IMR-90 (cell line): ENCODE measurements around the gene EP300. TPM values are rescaled to one million over a fixed set of nuclear protein-coding genes. Genes with fewer than 3 reads are reported as not detected.

Source experiments
- ATAC-seq: fragments of 200-7000 bp; cut with Tn5 transposase; 2 replicates; pipeline ENCODE4 v1.9.1; 2020; ENCODE audit warnings: low read depth, mild to moderate bottlenecking, moderate library complexity
- BruUV-seq: library from RNA; stranded (reverse); fragments of 400-500 nt; replicated peaks from 2 replicates; lab custom pipeline; 2021; lab: Mats Ljungman, UMichigan
- CTCF ChIA-PET: fragments of 300-600 bp; formaldehyde crosslinking; extraction: SDS; loops from one replicate; lab custom pipeline; 2021; ENCODE audit warnings: antibody characterized with exemption; lab: Yijun Ruan, JAX
- POLR2A ChIA-PET: fragments of 300-600 bp; sonication (Branson Sonifier 250); formaldehyde crosslinking; loops from one replicate; lab custom pipeline; 2022; ENCODE audit warnings: antibody characterized with exemption; ENCODE audit not compliant: unreplicated experiment; lab: Charles Lee
- DNase-seq: peaks from one replicate; pipeline ENCODE4 v3.0.0; 2013
- H2AFZ ChIP-seq: replicated peaks from 2 replicates; pipeline ENCODE3; 2013; ENCODE audit warnings: low read length, mild to moderate bottlenecking; ENCODE audit not compliant: poor library complexity
- H2AK5ac ChIP-seq: 2 replicates; pipeline ENCODE4 v1.6.1; 2013; ENCODE audit warnings: low read depth, low read length, inconsistent platforms
- H2AK9ac ChIP-seq: replicated peaks from 2 replicates; pipeline ENCODE3; 2013; ENCODE audit warnings: mild to moderate bottlenecking, low read depth, low read length, moderate library complexity; ENCODE audit not compliant: poor library complexity
- H2BK120ac ChIP-seq: 2 replicates; pipeline ENCODE4 v1.6.1; 2013; ENCODE audit warnings: low read depth, low read length, inconsistent platforms
- H2BK15ac ChIP-seq: 3 replicates; pipeline ENCODE4 v1.6.1; 2013; ENCODE audit warnings: low read depth, low read length, inconsistent platforms
- H2BK20ac ChIP-seq: 2 replicates; pipeline ENCODE4 v1.6.1; 2013; ENCODE audit warnings: low read depth, mild to moderate bottlenecking, inconsistent platforms, low read length, moderate library complexity
- H2BK5ac ChIP-seq: 2 replicates; pipeline ENCODE4 v1.6.1; 2013; ENCODE audit warnings: mild to moderate bottlenecking, low read depth, low read length, inconsistent platforms; ENCODE audit not compliant: poor library complexity, severe bottlenecking
- H3K14ac ChIP-seq: replicated peaks from 2 replicates; pipeline ENCODE4 v1.6.1; 2013; ENCODE audit warnings: low read depth, low read length, inconsistent platforms
- H3K18ac ChIP-seq: 2 replicates; pipeline ENCODE4 v1.6.1; 2013; ENCODE audit warnings: low read depth, low read length, control low read depth
- H3K23ac ChIP-seq: 2 replicates; pipeline ENCODE4 v1.6.1; 2013; ENCODE audit warnings: low read depth, low read length, inconsistent platforms
- H3K27ac ChIP-seq: 2 replicates; pipeline ENCODE4 v1.5.1; 2013; ENCODE audit warnings: mild to moderate bottlenecking, control low read depth, low read length; ENCODE audit not compliant: insufficient read depth
- H3K27me3 ChIP-seq: 2 replicates; pipeline ENCODE4 v1.6.1; 2013; ENCODE audit warnings: low read length; ENCODE audit not compliant: control insufficient read depth, insufficient read depth
- H3K36me3 ChIP-seq: 2 replicates; pipeline ENCODE4 v1.6.1; 2013; ENCODE audit warnings: low read length, mixed read lengths; ENCODE audit not compliant: control insufficient read depth, insufficient read depth
- H3K4ac ChIP-seq: 2 replicates; pipeline ENCODE4 v1.6.1; 2013; ENCODE audit warnings: low read depth, low read length, inconsistent platforms
- H3K4me1 ChIP-seq: 2 replicates; pipeline ENCODE4 v1.6.1; 2013; ENCODE audit warnings: low read length, mixed read lengths; ENCODE audit not compliant: control insufficient read depth, insufficient read depth
- H3K4me2 ChIP-seq: 2 replicates; pipeline ENCODE4 v1.6.1; 2013; ENCODE audit warnings: low read depth, mild to moderate bottlenecking, control low read depth, low read length, moderate library complexity
- H3K4me3 ChIP-seq: 2 replicates; pipeline ENCODE4 v1.5.1; 2013; ENCODE audit warnings: low read depth, mild to moderate bottlenecking, control low read depth, low read length, moderate library complexity; ENCODE audit not compliant: insufficient read depth
- H3K56ac ChIP-seq: 2 replicates; pipeline ENCODE4 v1.6.1; 2013; ENCODE audit warnings: low read length, inconsistent platforms; ENCODE audit not compliant: insufficient read depth; ENCODE audit errors: extremely low read depth
- H3K79me1 ChIP-seq, 2 experiments: 2 replicates each; pipeline ENCODE4 v1.6.1; 2013; ENCODE audit warnings: low read length in 2 of 2, inconsistent platforms in 1 of 2, low read depth in 1 of 2
- H3K9ac ChIP-seq: 2 replicates; pipeline ENCODE4 v1.6.1; 2013; ENCODE audit warnings: low read depth, low read length, control low read depth
- H3K9me1 ChIP-seq: 2 replicates; pipeline ENCODE4 v1.6.1; 2013; ENCODE audit warnings: low read length, inconsistent platforms; ENCODE audit not compliant: insufficient read depth
- H3K9me3 ChIP-seq: 2 replicates; pipeline ENCODE4 v1.6.1; 2013; ENCODE audit warnings: low read length; ENCODE audit not compliant: control insufficient read depth, insufficient read depth
- H4K20me1 ChIP-seq: 2 replicates; pipeline ENCODE4 v1.6.1; 2013; ENCODE audit warnings: low read length, inconsistent platforms; ENCODE audit not compliant: insufficient read depth
- H4K5ac ChIP-seq: 2 replicates; pipeline ENCODE4 v1.6.1; 2013; ENCODE audit warnings: mild to moderate bottlenecking, low read depth, low read length, control low read depth
- H4K8ac ChIP-seq, 2 experiments: 2 replicates each; pipeline ENCODE4 v1.6.1; 2013; ENCODE audit warnings: low read depth in 2 of 2, low read length in 2 of 2, control low read depth in 1 of 2, inconsistent platforms in 1 of 2
- H4K91ac ChIP-seq: 2 replicates; pipeline ENCODE4 v1.6.1; 2013; ENCODE audit warnings: low read depth, low read length, inconsistent platforms; ENCODE audit not compliant: insufficient read depth
- CEBPB ChIP-seq: IDR thresholded peaks from 2 replicates; pipeline ENCODE4 v1.6.1; 2012; ENCODE audit warnings: low read depth, low read length, improper control_type of control experiment
- MAFK ChIP-seq: IDR thresholded peaks from 2 replicates; pipeline ENCODE4 v1.6.1; 2012; ENCODE audit warnings: low read depth, low read length, improper control_type of control experiment
- MXI1 ChIP-seq: IDR thresholded peaks from 2 replicates; pipeline ENCODE4 v1.6.1; 2012; ENCODE audit warnings: low read depth, mild to moderate bottlenecking, low read length, moderate library complexity, borderline replicate concordance
- NFE2L2 ChIP-seq: fragments of 150-350 bp; IDR thresholded peaks from 2 replicates; pipeline ENCODE4 v1.6.1; 2016; ENCODE audit warnings: low read depth, mild to moderate bottlenecking, low read length
- RAD21 ChIP-seq: IDR thresholded peaks from 2 replicates; pipeline ENCODE4 v1.6.1; 2012; ENCODE audit warnings: low read length, improper control_type of control experiment
- RFX5 ChIP-seq: IDR thresholded peaks from 2 replicates; pipeline ENCODE4 v1.8.0; 2012; ENCODE audit warnings: low read depth, mild to moderate bottlenecking, low read length, moderate library complexity
- USF2 ChIP-seq: fragments of 150-350 bp; IDR thresholded peaks from 2 replicates; pipeline ENCODE4 v1.6.1; 2017; ENCODE audit warnings: mild to moderate bottlenecking, antibody characterized with exemption, low read length, low read depth
- WGBS, 2 experiments: methylation state at CpG; one replicate each; pipeline versions ENCODE4 v1.1.5 to v1.1.7; 2013; ENCODE audit warnings: missing lambda C conversion rate in 2 of 2; ENCODE audit not compliant: insufficient read length in 1 of 2; ENCODE audit errors: extremely low coverage in 2 of 2; 5-methylcytosine and 5-hydroxymethylcytosine counted together
- dilution Hi-C: fragments of 300-500 bp; cut with HindIII; formaldehyde crosslinking; loops from one replicate; pipeline ENCODE4 v1.14.3; 2018; ENCODE audit warnings: low sequenced_read_pairs; ENCODE audit not compliant: unreplicated experiment
- in situ Hi-C: fragments of 300-500 bp; cut with MboI; formaldehyde crosslinking; loops from 3 replicates; pipeline ENCODE4 v1.14.3; 2019; ENCODE audit warnings: low sequenced_read_pairs, inconsistent platforms, mixed read lengths
- intact Hi-C: fragments of 100-400 bp; cut with micrococcal nuclease; formaldehyde crosslinking; loops from 2 replicates; pipeline ENCODE4 v1.10.0; 2022
- polyA plus RNA-seq, 3 experiments: library from polyadenylated mRNA; depleted of rRNA; stranded (reverse); fragments of >200 nt; gene quantifications; 2 replicates each; pipeline ENCODE4 v1.2.3, GENCODE V29; 2012; ENCODE audit warnings: low replicate concordance in 1 of 3
- total RNA-seq: library from RNA; depleted of rRNA; stranded (reverse); fragments of >200 nt; gene quantifications from 2 replicates; pipeline ENCODE4 v1.2.3, GENCODE V29; 2012
- TF ChIP-seq, protein P1 (sequence below): fragments of 150-350 bp; IDR thresholded peaks from 2 replicates; pipeline ENCODE4 v1.6.1; 2016; ENCODE audit warnings: low read depth, mild to moderate bottlenecking, low read length, moderate library complexity, borderline replicate concordance

The EP300 gene
- total and polyA plus RNA-seq, 2 of the 4 experiments (the other 2 are of a cell fraction) = 23.3 to 27.4 TPM

DNA sequence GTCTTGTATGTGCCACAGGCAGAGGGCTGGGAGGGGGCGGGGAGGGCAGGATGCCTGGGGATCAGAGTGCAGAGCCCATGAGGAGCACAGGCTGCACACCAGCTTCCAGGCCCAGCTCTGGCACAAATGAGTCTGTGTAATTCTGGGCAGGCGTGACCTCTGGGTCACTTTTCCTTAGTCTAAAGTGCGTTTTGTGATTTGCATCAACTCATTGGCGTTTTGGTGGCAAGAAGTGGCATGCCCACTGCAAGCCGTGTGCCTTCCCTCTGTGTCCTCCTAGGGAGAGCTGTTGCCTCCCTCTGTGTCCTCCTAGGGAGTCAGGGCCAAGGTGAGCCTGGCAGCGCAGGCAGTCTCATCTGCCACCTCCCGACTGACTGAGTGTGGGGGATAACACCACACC, 131.1 kb downstream of the EP300 start:
- no peak overlapping the region for H3K23ac ChIP-seq
- TF ChIP-seq, protein P1, sequence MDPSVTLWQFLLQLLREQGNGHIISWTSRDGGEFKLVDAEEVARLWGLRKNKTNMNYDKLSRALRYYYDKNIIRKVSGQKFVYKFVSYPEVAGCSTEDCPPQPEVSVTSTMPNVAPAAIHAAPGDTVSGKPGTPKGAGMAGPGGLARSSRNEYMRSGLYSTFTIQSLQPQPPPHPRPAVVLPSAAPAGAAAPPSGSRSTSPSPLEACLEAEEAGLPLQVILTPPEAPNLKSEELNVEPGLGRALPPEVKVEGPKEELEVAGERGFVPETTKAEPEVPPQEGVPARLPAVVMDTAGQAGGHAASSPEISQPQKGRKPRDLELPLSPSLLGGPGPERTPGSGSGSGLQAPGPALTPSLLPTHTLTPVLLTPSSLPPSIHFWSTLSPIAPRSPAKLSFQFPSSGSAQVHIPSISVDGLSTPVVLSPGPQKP = no peak
- TF ChIP-seq CEBPB (no peak), NFE2L2 (no peak), USF2 (no peak), MAFK (no peak), MXI1 (no peak), RAD21 (no peak), RFX5 (no peak)
- dilution Hi-C loops = no loop called here
- no peak overlapping the region for H2AFZ ChIP-seq
- BruUV-seq = no TSS peak
- H2BK15ac ChIP-seq = no peak overlapping the region
- H3K18ac ChIP-seq = no peak overlapping the region
- 95% methylated on average over 4 of the region's 7 CpGs; no CpG with 5 or more reads in 1 of the 2 experiments for WGBS, 2 experiments
- no peaks in the 10 kb centered on the region for H3K9me3 ChIP-seq
- POLR2A ChIA-PET = no interaction called here
- H3K4me3 ChIP-seq = no peak overlapping the region
- H3K4ac ChIP-seq = no peak overlapping the region
- intact Hi-C loops = no loop called here
- H4K20me1 ChIP-seq = no peaks in the 10 kb centered on the region
- H4K8ac ChIP-seq = no peak overlapping the region
- peaks cover 4 to 5% of the 10 kb centered on the region in 2 experiments; a peak in 2 of 4 replicates for H3K79me1 ChIP-seq
- no peak overlapping the region for H4K91ac ChIP-seq
- peaks cover 11% of the 10 kb centered on the region for H3K9me1 ChIP-seq
- CTCF ChIA-PET = no interaction called here
- H2AK5ac ChIP-seq = no peak overlapping the region
- H4K5ac ChIP-seq = no peak overlapping the region
- no peaks in the 10 kb centered on the region for H3K4me1 ChIP-seq
- H2BK120ac ChIP-seq = no peak overlapping the region
- no peak overlapping the region for H3K27ac ChIP-seq
- H3K27me3 ChIP-seq = no peaks in the 10 kb centered on the region
- H2BK20ac ChIP-seq = no peak overlapping the region
- H3K4me2 ChIP-seq = no peak overlapping the region
- no peak overlapping the region for H3K14ac ChIP-seq
- in situ Hi-C loops = no loop called here
- H3K36me3 ChIP-seq = peaks cover 58% of the 10 kb centered on the region
- H2BK5ac ChIP-seq = no peak overlapping the region
- ATAC-seq (no peak), DNase-seq (no peak)
- no peak overlapping the region for H3K56ac ChIP-seq
- no peak overlapping the region for H3K9ac ChIP-seq
- peak overlapping the region; percentile 52 for H2AK9ac ChIP-seq
